Nephron (organoid): Measurements from ENCODE around the gene KRTAP24-1.
A peak's percentile ranks its signal among the peaks of the same experiment; 100 is the strongest.

ENCODE experiments used
- H3K27ac Mint-ChIP-seq, 3 experiments: 2 replicates each; pipeline ENCODE4 v1.8.0; 2020; ENCODE audit warnings: mixed read lengths in 3 of 3, mild to moderate bottlenecking in 2 of 3, moderate library complexity in 1 of 3
- H3K27me3 Mint-ChIP-seq: 2 replicates; pipeline ENCODE4 v1.8.0; 2021; ENCODE audit warnings: low read depth, mild to moderate bottlenecking, moderate library complexity, mixed read lengths
- H3K36me3 Mint-ChIP-seq: 2 replicates; pipeline ENCODE4 v1.8.0; 2020; ENCODE audit warnings: low read depth, mixed read lengths
- H3K4me1 Mint-ChIP-seq: 2 replicates; pipeline ENCODE4 v1.8.0; 2020; ENCODE audit warnings: mixed read lengths
- H3K4me3 Mint-ChIP-seq, 3 experiments: 2 replicates each; pipeline ENCODE4 v1.8.0; 2020; ENCODE audit warnings: mild to moderate bottlenecking in 3 of 3, mixed read lengths in 3 of 3, moderate library complexity in 2 of 3
- H3K9me3 Mint-ChIP-seq: 2 replicates; pipeline ENCODE4 v1.8.0; 2020; ENCODE audit warnings: mixed read lengths
- CTCF ChIP-seq, 3 experiments: fragments of 200-600 bp; sonication (generic); IDR thresholded peaks; one replicate each; pipeline ENCODE4 v1.5.0; 2021; ENCODE audit warnings: antibody characterized with exemption in 3 of 3; ENCODE audit not compliant: unreplicated experiment in 3 of 3

The KRTAP24-1 gene

GRCh38 chr21:30248844-30249243 is 33.9 kb downstream of the KRTAP24-1 start:
- Mint-ChIP-seq H3K27ac (no peak overlapping the region), H3K27me3 (no peaks in the 10 kb centered on the region), H3K36me3 (no peaks in the 10 kb centered on the region), H3K9me3 (no peaks in the 10 kb centered on the region), H3K4me1 (peaks cover 15% of the 10 kb centered on the region), H3K4me3 (no peak overlapping the region)
- TF ChIP-seq CTCF (IDR thresholded peaks at IDR 0.05; ENCODE audit: unreplicated experiment in 3 of 3): no peak

- Mint-ChIP-seq H3K9me3 (no peaks in the 10 kb centered on the region), H3K4me1 (peaks cover 15% of the 10 kb centered on the region), H3K27ac (peak overlapping the region in 2 of 3 experiments; percentile 32 to 52), H3K4me3 (no peak overlapping the region), H3K36me3 (no peaks in the 10 kb centered on the region), H3K27me3 (no peaks in the 10 kb centered on the region)
- TF ChIP-seq CTCF (IDR thresholded peaks at IDR 0.05; ENCODE audit: unreplicated experiment in 3 of 3): no peak
Observed at GRCh38 chr21:30245061-30245460, 37.7 kb downstream of the KRTAP24-1 start.

- Mint-ChIP-seq H3K4me3 (no peak overlapping the region), H3K27ac (peak overlapping the region in 1 of 3 experiments; percentile 79), H3K9me3 (no peaks in the 10 kb centered on the region), H3K4me1 (peaks cover 15% of the 10 kb centered on the region), H3K27me3 (no peaks in the 10 kb centered on the region), H3K36me3 (no peaks in the 10 kb centered on the region)
- TF ChIP-seq CTCF (IDR thresholded peaks at IDR 0.05; ENCODE audit: unreplicated experiment in 3 of 3): no peak
Observed at GRCh38 chr21:30243691-30244090, 39.1 kb downstream of the KRTAP24-1 start.

GRCh38 chr21:30240661-30241060 is 42.1 kb downstream of the KRTAP24-1 start:
- Mint-ChIP-seq H3K27me3 (no peaks in the 10 kb centered on the region), H3K36me3 (no peaks in the 10 kb centered on the region), H3K4me1 (peaks cover 15% of the 10 kb centered on the region), H3K27ac (no peak overlapping the region), H3K9me3 (no peaks in the 10 kb centered on the region), H3K4me3 (no peak overlapping the region)
- TF ChIP-seq CTCF (IDR thresholded peaks at IDR 0.05; ENCODE audit: unreplicated experiment in 3 of 3): no peak

- H3K27ac Mint-ChIP-seq: no peak overlapping the region
- no peaks in the 10 kb centered on the region for H3K36me3 Mint-ChIP-seq
- H3K4me3 Mint-ChIP-seq: no peak overlapping the region
- no peaks in the 10 kb centered on the region for H3K27me3 Mint-ChIP-seq
- TF ChIP-seq CTCF (IDR thresholded peaks at IDR 0.05; ENCODE audit: unreplicated experiment in 3 of 3): no peak
- H3K9me3 Mint-ChIP-seq: no peaks in the 10 kb centered on the region
- H3K4me1 Mint-ChIP-seq: peaks cover 15% of the 10 kb centered on the region
Observed at GRCh38 chr21:30238168-30238567, 44.6 kb downstream of the KRTAP24-1 start.

GRCh38 chr21:30234643-30235042 is 48.1 kb downstream of the KRTAP24-1 start:
- Mint-ChIP-seq H3K4me3 (no peak overlapping the region), H3K27me3 (no peaks in the 10 kb centered on the region), H3K9me3 (peaks cover 10% of the 10 kb centered on the region), H3K27ac (no peak overlapping the region), H3K4me1 (peaks cover 18% of the 10 kb centered on the region), H3K36me3 (no peaks in the 10 kb centered on the region)
- TF ChIP-seq CTCF (IDR thresholded peaks at IDR 0.05; ENCODE audit: unreplicated experiment in 3 of 3): no peak
